A673 (cell line): Measurements from ENCODE around the gene TPO. TPM values are rescaled to one million over a fixed set of nuclear protein-coding genes. Genes with fewer than 3 reads are reported as not detected.

Source experiments
- BruUV-seq: library from RNA; stranded (reverse); fragments of 400-500 nt; replicated peaks from 2 replicates; lab custom pipeline; 2021; lab: Mats Ljungman, UMichigan
- CTCF ChIA-PET: fragments of 300-600 bp; sonication (Branson Sonifier 250); formaldehyde crosslinking; loops from one replicate; lab custom pipeline; 2022; ENCODE audit warnings: antibody characterized with exemption; lab: Charles Lee
- POLR2A ChIA-PET: fragments of 300-600 bp; sonication (Branson Sonifier 250); formaldehyde crosslinking; loops from one replicate; lab custom pipeline; 2022; ENCODE audit warnings: antibody characterized with exemption; ENCODE audit not compliant: low non-redundant PET; lab: Charles Lee
- DNase-seq: peaks from one replicate; pipeline ENCODE4 v3.0.0-alpha.2; 2015; ENCODE audit warnings: low spot score
- H3K27ac ChIP-seq: fragments of 200-600 bp; sonication (generic); 2 replicates; pipeline ENCODE4 v1.5.1; 2016; ENCODE audit warnings: mixed run types, low read depth, mild to moderate bottlenecking, mixed read lengths, antibody characterized with exemption, low read length; ENCODE audit not compliant: poor library complexity, severe bottlenecking
- H3K27me3 ChIP-seq: fragments of 200-600 bp; sonication (generic); replicated peaks from 2 replicates; pipeline ENCODE4 v1.6.1; 2017; ENCODE audit warnings: mixed run types, low read depth, mild to moderate bottlenecking, mixed read lengths, antibody characterized with exemption, low read length; ENCODE audit not compliant: insufficient read depth, poor library complexity
- H3K36me3 ChIP-seq: fragments of 200-600 bp; sonication (generic); 2 replicates; pipeline ENCODE4 v1.6.1; 2016; ENCODE audit warnings: mixed run types, mild to moderate bottlenecking, mixed read lengths, antibody characterized with exemption, low read length; ENCODE audit not compliant: insufficient read depth, poor library complexity, severe bottlenecking
- H3K4me1 ChIP-seq: fragments of 200-600 bp; sonication (generic); 2 replicates; pipeline ENCODE4 v1.6.1; 2017; ENCODE audit warnings: mixed run types, mild to moderate bottlenecking, mixed read lengths, antibody characterized with exemption, low read length; ENCODE audit not compliant: insufficient read depth, poor library complexity, severe bottlenecking
- H3K4me3 ChIP-seq: fragments of 200-600 bp; sonication (generic); 2 replicates; pipeline ENCODE4 v1.5.1; 2016; ENCODE audit warnings: low read depth, mixed run types, mild to moderate bottlenecking, mixed read lengths, low read length; ENCODE audit not compliant: poor library complexity, severe bottlenecking
- H3K9me3 ChIP-seq: fragments of 200-600 bp; sonication (generic); 2 replicates; pipeline ENCODE4 v1.6.1; 2016; ENCODE audit warnings: mixed run types, low read depth, mild to moderate bottlenecking, mixed read lengths, antibody characterized with exemption, low read length; ENCODE audit not compliant: poor library complexity, severe bottlenecking
- CTCF ChIP-seq: fragments of 300-800, 200-600 bp; sonication (generic); conservative IDR thresholded peaks from 2 replicates; pipeline ENCODE4 v1.5.1; 2017; ENCODE audit warnings: low read depth, mild to moderate bottlenecking, antibody characterized with exemption, low read length, moderate library complexity, mixed read lengths
- EZH2 ChIP-seq: fragments of 200-600 bp; sonication (generic); IDR thresholded peaks from 2 replicates; pipeline ENCODE4 v1.6.1; 2017; ENCODE audit warnings: borderline replicate concordance, low read depth, mild to moderate bottlenecking, mixed read lengths, antibody characterized with exemption, low read length; ENCODE audit not compliant: poor library complexity, severe bottlenecking
- intact Hi-C: fragments of 100-400 bp; cut with micrococcal nuclease; formaldehyde crosslinking; loops from one replicate; pipeline ENCODE4 v1.10.0; 2022; ENCODE audit not compliant: unreplicated experiment
- total RNA-seq: library from RNA; stranded (reverse); gene quantifications from 2 replicates; pipeline ENCODE4 v1.2.3, GENCODE V29; 2021

Gene TPO
- total RNA-seq, 1 experiment from 2014 or later, result not detected

DNA sequence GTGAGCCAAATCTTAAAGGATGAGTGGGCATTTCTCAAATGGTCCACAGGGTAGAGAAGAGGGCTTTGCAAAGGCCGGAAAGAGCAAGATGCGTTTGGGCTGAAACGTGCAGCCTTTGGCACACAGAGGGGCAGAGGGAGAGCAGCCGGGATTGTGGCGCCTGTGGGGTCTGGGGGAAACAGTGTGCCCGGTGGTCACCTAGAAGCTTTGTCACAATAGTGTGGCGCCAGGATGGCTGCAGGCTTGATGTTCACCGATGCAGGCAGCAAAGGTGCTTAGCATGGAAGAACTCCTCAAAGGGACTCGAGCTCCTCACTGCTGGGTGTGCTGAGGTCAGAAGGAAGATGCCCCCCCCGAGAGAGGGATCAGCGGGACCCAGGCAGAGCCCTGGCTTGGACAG, 23.8 kb downstream of the TPO start:
- no peaks in the 10 kb centered on the region for H3K9me3 ChIP-seq
- no peak overlapping the region for H3K4me3 ChIP-seq
- no peaks in the 10 kb centered on the region for H3K4me1 ChIP-seq
- H3K27ac ChIP-seq, result no peak overlapping the region
- intact Hi-C loops, result no loop called here
- no peak for TF ChIP-seq EZH2
- TF ChIP-seq CTCF, result no peak
- H3K36me3 ChIP-seq, result no peaks in the 10 kb centered on the region
- DNase-seq, result no peak
- CTCF ChIA-PET, result no interaction called here
- POLR2A ChIA-PET, result no interaction called here
- H3K27me3 ChIP-seq, result no peaks in the 10 kb centered on the region
- BruUV-seq, result no TSS peak

DNA sequence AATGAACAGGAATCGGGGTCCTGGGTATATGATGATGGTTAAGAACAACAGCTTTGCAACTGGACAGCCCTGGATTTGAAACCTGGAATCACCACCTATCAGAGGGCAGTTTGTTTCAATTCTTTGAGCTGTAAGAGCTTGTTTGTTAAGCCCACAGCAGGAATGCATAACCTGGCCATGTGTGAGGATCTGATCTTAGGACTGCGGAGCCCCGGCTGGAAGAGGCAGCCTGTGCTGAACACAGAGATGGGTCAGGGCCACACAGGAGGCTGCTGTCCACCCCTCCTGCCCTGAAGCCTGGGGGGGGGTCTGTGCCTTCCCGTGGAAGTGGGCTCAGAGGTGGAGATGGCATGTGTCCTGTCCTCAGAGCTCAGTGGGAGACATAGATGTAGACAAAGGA, 24.3 kb downstream of the TPO start:
- intact Hi-C loops, result no loop called here
- Histone ChIP-seq H3K27me3 (no peaks in the 10 kb centered on the region), H3K27ac (no peak overlapping the region), H3K4me1 (no peaks in the 10 kb centered on the region), H3K4me3 (no peak overlapping the region), H3K9me3 (no peaks in the 10 kb centered on the region), H3K36me3 (no peaks in the 10 kb centered on the region)
- no peak for DNase-seq
- no peak for TF ChIP-seq EZH2
- POLR2A ChIA-PET, result no interaction called here
- no TSS peak for BruUV-seq
- CTCF ChIA-PET, result no interaction called here

GRCh38 chr2:1438972-1439371, 25.7 kb downstream of the TPO start:
- Histone ChIP-seq H3K36me3 (no peaks in the 10 kb centered on the region), H3K4me1 (no peaks in the 10 kb centered on the region), H3K9me3 (no peaks in the 10 kb centered on the region), H3K27me3 (no peaks in the 10 kb centered on the region), H3K4me3 (no peak overlapping the region), H3K27ac (no peak overlapping the region)
- DNase-seq, result no peak
- no peak for TF ChIP-seq EZH2
- TF ChIP-seq CTCF, result no peak
- ChIA-PET CTCF (no interaction called here), POLR2A (no interaction called here)
- no TSS peak for BruUV-seq
- intact Hi-C loops, result no loop called here

DNA sequence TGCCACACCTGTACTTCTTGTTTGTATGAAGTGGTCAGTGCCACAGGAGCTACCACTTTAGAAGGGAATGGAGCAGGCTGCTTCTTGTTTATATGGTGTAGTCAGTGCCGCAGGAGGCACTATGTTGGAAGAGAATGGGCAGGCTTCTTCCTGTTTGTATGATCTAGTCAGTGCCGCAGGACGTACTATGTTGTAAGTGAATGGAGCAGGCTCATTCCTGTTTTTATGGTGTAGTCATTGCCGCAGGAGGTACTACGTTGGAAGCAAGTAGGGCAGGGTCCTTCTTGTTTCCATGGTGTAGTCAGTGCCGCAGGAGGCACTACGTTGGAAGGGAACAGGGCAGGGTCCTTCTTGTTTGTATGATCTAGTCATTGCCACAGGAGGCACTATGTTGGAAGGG, 27.3 kb downstream of the TPO start:
- ChIA-PET POLR2A (no interaction called here), CTCF (no interaction called here)
- DNase-seq, result no peak
- BruUV-seq, result no TSS peak
- intact Hi-C loops, result no loop called here
- no peaks in the 10 kb centered on the region for H3K36me3 ChIP-seq
- H3K4me3 ChIP-seq, result no peak overlapping the region
- H3K27ac ChIP-seq, result no peak overlapping the region
- H3K9me3 ChIP-seq, result no peaks in the 10 kb centered on the region
- no peak for TF ChIP-seq CTCF
- no peak for TF ChIP-seq EZH2
- no peaks in the 10 kb centered on the region for H3K27me3 ChIP-seq
- no peaks in the 10 kb centered on the region for H3K4me1 ChIP-seq
